IMR-90 (cell line): ENCODE data around the gene GH1. TPM values are rescaled to one million over a fixed set of nuclear protein-coding genes. Genes with fewer than 3 reads are reported as not detected.

ENCODE experiments used
- ATAC-seq: fragments of 200-7000 bp; cut with Tn5 transposase; 2 replicates; pipeline ENCODE4 v1.9.1; 2020; ENCODE audit warnings: low read depth, mild to moderate bottlenecking, moderate library complexity
- BruUV-seq: library from RNA; stranded (reverse); fragments of 400-500 nt; replicated peaks from 2 replicates; lab custom pipeline; 2021; lab: Mats Ljungman, UMichigan
- CTCF ChIA-PET: fragments of 300-600 bp; formaldehyde crosslinking; extraction: SDS; loops from one replicate; lab custom pipeline; 2021; ENCODE audit warnings: antibody characterized with exemption; lab: Yijun Ruan, JAX
- POLR2A ChIA-PET: fragments of 300-600 bp; sonication (Branson Sonifier 250); formaldehyde crosslinking; loops from one replicate; lab custom pipeline; 2022; ENCODE audit warnings: antibody characterized with exemption; ENCODE audit not compliant: unreplicated experiment; lab: Charles Lee
- DNase-seq: peaks from one replicate; pipeline ENCODE4 v3.0.0; 2013
- H2AFZ ChIP-seq: replicated peaks from 2 replicates; pipeline ENCODE3; 2013; ENCODE audit warnings: low read length, mild to moderate bottlenecking; ENCODE audit not compliant: poor library complexity
- H2AK5ac ChIP-seq: 2 replicates; pipeline ENCODE4 v1.6.1; 2013; ENCODE audit warnings: low read depth, low read length, inconsistent platforms
- H2AK9ac ChIP-seq: replicated peaks from 2 replicates; pipeline ENCODE3; 2013; ENCODE audit warnings: mild to moderate bottlenecking, low read depth, low read length, moderate library complexity; ENCODE audit not compliant: poor library complexity
- H2BK120ac ChIP-seq: 2 replicates; pipeline ENCODE4 v1.6.1; 2013; ENCODE audit warnings: low read depth, low read length, inconsistent platforms
- H2BK15ac ChIP-seq: 3 replicates; pipeline ENCODE4 v1.6.1; 2013; ENCODE audit warnings: low read depth, low read length, inconsistent platforms
- H2BK20ac ChIP-seq: 2 replicates; pipeline ENCODE4 v1.6.1; 2013; ENCODE audit warnings: low read depth, mild to moderate bottlenecking, inconsistent platforms, low read length, moderate library complexity
- H2BK5ac ChIP-seq: 2 replicates; pipeline ENCODE4 v1.6.1; 2013; ENCODE audit warnings: mild to moderate bottlenecking, low read depth, low read length, inconsistent platforms; ENCODE audit not compliant: poor library complexity, severe bottlenecking
- H3K14ac ChIP-seq: replicated peaks from 2 replicates; pipeline ENCODE4 v1.6.1; 2013; ENCODE audit warnings: low read depth, low read length, inconsistent platforms
- H3K18ac ChIP-seq: 2 replicates; pipeline ENCODE4 v1.6.1; 2013; ENCODE audit warnings: low read depth, low read length, control low read depth
- H3K23ac ChIP-seq: 2 replicates; pipeline ENCODE4 v1.6.1; 2013; ENCODE audit warnings: low read depth, low read length, inconsistent platforms
- H3K27ac ChIP-seq: 2 replicates; pipeline ENCODE4 v1.5.1; 2013; ENCODE audit warnings: mild to moderate bottlenecking, control low read depth, low read length; ENCODE audit not compliant: insufficient read depth
- H3K27me3 ChIP-seq: 2 replicates; pipeline ENCODE4 v1.6.1; 2013; ENCODE audit warnings: low read length; ENCODE audit not compliant: control insufficient read depth, insufficient read depth
- H3K36me3 ChIP-seq: 2 replicates; pipeline ENCODE4 v1.6.1; 2013; ENCODE audit warnings: low read length, mixed read lengths; ENCODE audit not compliant: control insufficient read depth, insufficient read depth
- H3K4ac ChIP-seq: 2 replicates; pipeline ENCODE4 v1.6.1; 2013; ENCODE audit warnings: low read depth, low read length, inconsistent platforms
- H3K4me1 ChIP-seq: 2 replicates; pipeline ENCODE4 v1.6.1; 2013; ENCODE audit warnings: low read length, mixed read lengths; ENCODE audit not compliant: control insufficient read depth, insufficient read depth
- H3K4me2 ChIP-seq: 2 replicates; pipeline ENCODE4 v1.6.1; 2013; ENCODE audit warnings: low read depth, mild to moderate bottlenecking, control low read depth, low read length, moderate library complexity
- H3K4me3 ChIP-seq: 2 replicates; pipeline ENCODE4 v1.5.1; 2013; ENCODE audit warnings: low read depth, mild to moderate bottlenecking, control low read depth, low read length, moderate library complexity; ENCODE audit not compliant: insufficient read depth
- H3K56ac ChIP-seq: 2 replicates; pipeline ENCODE4 v1.6.1; 2013; ENCODE audit warnings: low read length, inconsistent platforms; ENCODE audit not compliant: insufficient read depth; ENCODE audit errors: extremely low read depth
- H3K79me1 ChIP-seq, 2 experiments: 2 replicates each; pipeline ENCODE4 v1.6.1; 2013; ENCODE audit warnings: low read length in 2 of 2, inconsistent platforms in 1 of 2, low read depth in 1 of 2
- H3K9ac ChIP-seq: 2 replicates; pipeline ENCODE4 v1.6.1; 2013; ENCODE audit warnings: low read depth, low read length, control low read depth
- H3K9me1 ChIP-seq: 2 replicates; pipeline ENCODE4 v1.6.1; 2013; ENCODE audit warnings: low read length, inconsistent platforms; ENCODE audit not compliant: insufficient read depth
- H3K9me3 ChIP-seq: 2 replicates; pipeline ENCODE4 v1.6.1; 2013; ENCODE audit warnings: low read length; ENCODE audit not compliant: control insufficient read depth, insufficient read depth
- H4K20me1 ChIP-seq: 2 replicates; pipeline ENCODE4 v1.6.1; 2013; ENCODE audit warnings: low read length, inconsistent platforms; ENCODE audit not compliant: insufficient read depth
- H4K5ac ChIP-seq: 2 replicates; pipeline ENCODE4 v1.6.1; 2013; ENCODE audit warnings: mild to moderate bottlenecking, low read depth, low read length, control low read depth
- H4K8ac ChIP-seq, 2 experiments: 2 replicates each; pipeline ENCODE4 v1.6.1; 2013; ENCODE audit warnings: low read depth in 2 of 2, low read length in 2 of 2, control low read depth in 1 of 2, inconsistent platforms in 1 of 2
- H4K91ac ChIP-seq: 2 replicates; pipeline ENCODE4 v1.6.1; 2013; ENCODE audit warnings: low read depth, low read length, inconsistent platforms; ENCODE audit not compliant: insufficient read depth
- CEBPB ChIP-seq: IDR thresholded peaks from 2 replicates; pipeline ENCODE4 v1.6.1; 2012; ENCODE audit warnings: low read depth, low read length, improper control_type of control experiment
- MAFK ChIP-seq: IDR thresholded peaks from 2 replicates; pipeline ENCODE4 v1.6.1; 2012; ENCODE audit warnings: low read depth, low read length, improper control_type of control experiment
- MAZ ChIP-seq: IDR thresholded peaks from 2 replicates; pipeline ENCODE4 v1.6.1; 2012; ENCODE audit warnings: low read depth, mild to moderate bottlenecking, low read length, improper control_type of control experiment, moderate library complexity, borderline replicate concordance
- MXI1 ChIP-seq: IDR thresholded peaks from 2 replicates; pipeline ENCODE4 v1.6.1; 2012; ENCODE audit warnings: low read depth, mild to moderate bottlenecking, low read length, moderate library complexity, borderline replicate concordance
- NFE2L2 ChIP-seq: fragments of 150-350 bp; IDR thresholded peaks from 2 replicates; pipeline ENCODE4 v1.6.1; 2016; ENCODE audit warnings: low read depth, mild to moderate bottlenecking, low read length
- RCOR1 ChIP-seq: IDR thresholded peaks from 2 replicates; pipeline ENCODE4 v1.6.1; 2012; ENCODE audit warnings: mild to moderate bottlenecking, low read length, improper control_type of control experiment; ENCODE audit not compliant: insufficient replicate concordance
- RFX5 ChIP-seq: IDR thresholded peaks from 2 replicates; pipeline ENCODE4 v1.8.0; 2012; ENCODE audit warnings: low read depth, mild to moderate bottlenecking, low read length, moderate library complexity
- SMC3 ChIP-seq: fragments of 150-350 bp; IDR thresholded peaks from 2 replicates; pipeline ENCODE4 v1.6.1; 2016; ENCODE audit warnings: low read depth, mild to moderate bottlenecking, antibody characterized with exemption, low read length, moderate library complexity
- WGBS, 2 experiments: methylation state at CpG; one replicate each; pipeline versions ENCODE4 v1.1.5 to v1.1.7; 2013; ENCODE audit warnings: missing lambda C conversion rate in 2 of 2; ENCODE audit not compliant: insufficient read length in 1 of 2; ENCODE audit errors: extremely low coverage in 2 of 2; 5-methylcytosine and 5-hydroxymethylcytosine counted together
- dilution Hi-C: fragments of 300-500 bp; cut with HindIII; formaldehyde crosslinking; loops from one replicate; pipeline ENCODE4 v1.14.3; 2018; ENCODE audit warnings: low sequenced_read_pairs; ENCODE audit not compliant: unreplicated experiment
- in situ Hi-C: fragments of 300-500 bp; cut with MboI; formaldehyde crosslinking; loops from 3 replicates; pipeline ENCODE4 v1.14.3; 2019; ENCODE audit warnings: low sequenced_read_pairs, inconsistent platforms, mixed read lengths
- intact Hi-C: fragments of 100-400 bp; cut with micrococcal nuclease; formaldehyde crosslinking; loops from 2 replicates; pipeline ENCODE4 v1.10.0; 2022
- polyA plus RNA-seq, 3 experiments: library from polyadenylated mRNA; depleted of rRNA; stranded (reverse); fragments of >200 nt; gene quantifications; 2 replicates each; pipeline ENCODE4 v1.2.3, GENCODE V29; 2012; ENCODE audit warnings: low replicate concordance in 1 of 3
- total RNA-seq: library from RNA; depleted of rRNA; stranded (reverse); fragments of >200 nt; gene quantifications from 2 replicates; pipeline ENCODE4 v1.2.3, GENCODE V29; 2012
- TF ChIP-seq, protein P1 (sequence below): fragments of 150-350 bp; IDR thresholded peaks from 2 replicates; pipeline ENCODE4 v1.6.1; 2016; ENCODE audit warnings: low read depth, mild to moderate bottlenecking, low read length, moderate library complexity, borderline replicate concordance

The GH1 gene
- total and polyA plus RNA-seq, 2 of the 4 experiments (the other 2 are of a cell fraction), result not detected

- no peak overlapping the region for H3K4me3 ChIP-seq
- dilution Hi-C loops, result no loop called here
- no peak overlapping the region for H2AK5ac ChIP-seq
- POLR2A ChIA-PET, result no interaction called here
- DNase-seq (no peak), ATAC-seq (no peak)
- no peaks in the 10 kb centered on the region for H3K4me1 ChIP-seq
- H4K5ac ChIP-seq, result no peak overlapping the region
- no peak overlapping the region for H2BK15ac ChIP-seq
- no peak overlapping the region for H3K4me2 ChIP-seq
- no peak overlapping the region for H3K9ac ChIP-seq
- H3K14ac ChIP-seq, result no peak overlapping the region
- CTCF ChIA-PET, result no interaction called here
- no peak overlapping the region for H4K91ac ChIP-seq
- no peak overlapping the region for H2AK9ac ChIP-seq
- no peak overlapping the region for H3K23ac ChIP-seq
- in situ Hi-C loops, result no loop called here
- no peak overlapping the region for H2BK5ac ChIP-seq
- H4K8ac ChIP-seq, result no peak overlapping the region
- H3K27me3 ChIP-seq, result peaks cover 39% of the 10 kb centered on the region
- TF ChIP-seq RFX5 (no peak), MAFK (no peak), SMC3 (no peak), MAZ (no peak), CEBPB (no peak), NFE2L2 (no peak), MXI1 (no peak), RCOR1 (no peak)
- TF ChIP-seq, protein P1, sequence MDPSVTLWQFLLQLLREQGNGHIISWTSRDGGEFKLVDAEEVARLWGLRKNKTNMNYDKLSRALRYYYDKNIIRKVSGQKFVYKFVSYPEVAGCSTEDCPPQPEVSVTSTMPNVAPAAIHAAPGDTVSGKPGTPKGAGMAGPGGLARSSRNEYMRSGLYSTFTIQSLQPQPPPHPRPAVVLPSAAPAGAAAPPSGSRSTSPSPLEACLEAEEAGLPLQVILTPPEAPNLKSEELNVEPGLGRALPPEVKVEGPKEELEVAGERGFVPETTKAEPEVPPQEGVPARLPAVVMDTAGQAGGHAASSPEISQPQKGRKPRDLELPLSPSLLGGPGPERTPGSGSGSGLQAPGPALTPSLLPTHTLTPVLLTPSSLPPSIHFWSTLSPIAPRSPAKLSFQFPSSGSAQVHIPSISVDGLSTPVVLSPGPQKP, result no peak
- H2BK120ac ChIP-seq, result no peak overlapping the region
- no peak overlapping the region for H2AFZ ChIP-seq
- no TSS peak for BruUV-seq
- H2BK20ac ChIP-seq, result no peak overlapping the region
- no peak overlapping the region for H3K18ac ChIP-seq
- no peak overlapping the region for H3K4ac ChIP-seq
- H3K27ac ChIP-seq, result no peak overlapping the region
- no peaks in the 10 kb centered on the region for H3K9me3 ChIP-seq
- intact Hi-C loops, result no loop called here
- H3K36me3 ChIP-seq, result no peaks in the 10 kb centered on the region
- no peaks in the 10 kb centered on the region for H4K20me1 ChIP-seq
- no peaks in the 10 kb centered on the region for H3K9me1 ChIP-seq
- H3K56ac ChIP-seq, result no peak overlapping the region
- WGBS, 2 experiments, result no CpG with 5 or more reads among the region's 4 CpGs
- H3K79me1 ChIP-seq, result no peaks in the 10 kb centered on the region
Measured at GRCh38 chr17:63932721-63933120, 14.1 kb upstream of the GH1 start.
